Measurements from ENCODE around the gene EPB41L4B.
"Not testable (repeated sequence)": the region's sequence is repeated elsewhere in the genome, so short reads cannot be mapped to it uniquely, and the experiment has no call there.

EPB41L4B gene

GRCh38 chr9:109295221-109296130 is 25.4 kb downstream of the EPB41L4B start:
- DNase-seq: no peak

- DNase-seq: no peak
Observed at GRCh38 chr9:109290385-109290784, 30.5 kb downstream of the EPB41L4B start.

- DNase-seq: no peak
Observed at GRCh38 chr9:109289931-109290330, 30.9 kb downstream of the EPB41L4B start.

- DNase-seq: no peak
Observed at GRCh38 chr9:109289186-109289585, 31.7 kb downstream of the EPB41L4B start.

GRCh38 chr9:109286981-109287380 is 33.9 kb downstream of the EPB41L4B start:
- no peak for DNase-seq

- no peak for DNase-seq
Observed at GRCh38 chr9:109286571-109286977, 34.3 kb downstream of the EPB41L4B start.

GRCh38 chr9:109283672-109284071 is 37.2 kb downstream of the EPB41L4B start:
- DNase-seq: not testable (repeated sequence)

- no peak for DNase-seq
Observed at GRCh38 chr9:109283012-109283411, 37.8 kb downstream of the EPB41L4B start.

- no peak for DNase-seq
Observed at GRCh38 chr9:109282302-109282701, 38.6 kb downstream of the EPB41L4B start.

- DNase-seq: no peak
Observed at GRCh38 chr9:109281518-109281917, 39.3 kb downstream of the EPB41L4B start.

- no peak for DNase-seq
Observed at GRCh38 chr9:109278848-109279247, 42.0 kb downstream of the EPB41L4B start.

GRCh38 chr9:109278216-109278615 is 42.6 kb downstream of the EPB41L4B start:
- DNase-seq: no peak

- no peak for DNase-seq
Observed at GRCh38 chr9:109277451-109277850, 43.4 kb downstream of the EPB41L4B start.

- DNase-seq: no peak
Observed at GRCh38 chr9:109276469-109277440, 44.1 kb downstream of the EPB41L4B start.

- no peak for DNase-seq
Observed at GRCh38 chr9:109274884-109275730, 45.8 kb downstream of the EPB41L4B start.

- no peak for DNase-seq
Observed at GRCh38 chr9:109273869-109274268, 47.0 kb downstream of the EPB41L4B start.

GRCh38 chr9:109272745-109273144 is 48.1 kb downstream of the EPB41L4B start:
- no peak for DNase-seq

- DNase-seq: no peak
Observed at GRCh38 chr9:109272045-109272444, 48.8 kb downstream of the EPB41L4B start.

GRCh38 chr9:109270971-109271925 is 49.6 kb downstream of the EPB41L4B start:
- no peak for DNase-seq

- no peak for DNase-seq
Observed at GRCh38 chr9:109270441-109270840, 50.4 kb downstream of the EPB41L4B start.

- DNase-seq: no peak
Observed at GRCh38 chr9:109269839-109270238, 51.0 kb downstream of the EPB41L4B start.
